ENCODE measurements around the gene SLC6A11.

Gene SLC6A11

DNA sequence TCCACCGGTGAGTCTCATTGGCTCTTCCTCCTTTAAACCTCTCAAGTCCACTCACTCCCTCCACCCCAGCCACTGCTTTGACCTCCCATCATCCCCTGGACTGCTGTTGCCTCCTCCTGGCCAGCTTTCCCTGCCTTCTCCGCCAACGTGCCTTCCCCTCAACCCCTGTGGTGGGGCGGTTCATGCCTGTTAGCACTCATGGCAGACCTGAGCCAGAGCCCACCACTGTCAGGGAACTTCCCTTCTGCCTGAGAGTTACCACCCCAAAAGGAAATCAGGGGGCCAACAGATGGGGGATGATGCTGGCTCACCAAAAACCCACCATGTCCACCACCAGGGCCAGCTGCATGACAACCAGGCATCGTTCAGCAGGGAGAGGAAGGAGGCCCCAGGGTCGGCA, 132.3 kb downstream of the SLC6A11 start:
- TF ChIP-seq, protein P1, sequence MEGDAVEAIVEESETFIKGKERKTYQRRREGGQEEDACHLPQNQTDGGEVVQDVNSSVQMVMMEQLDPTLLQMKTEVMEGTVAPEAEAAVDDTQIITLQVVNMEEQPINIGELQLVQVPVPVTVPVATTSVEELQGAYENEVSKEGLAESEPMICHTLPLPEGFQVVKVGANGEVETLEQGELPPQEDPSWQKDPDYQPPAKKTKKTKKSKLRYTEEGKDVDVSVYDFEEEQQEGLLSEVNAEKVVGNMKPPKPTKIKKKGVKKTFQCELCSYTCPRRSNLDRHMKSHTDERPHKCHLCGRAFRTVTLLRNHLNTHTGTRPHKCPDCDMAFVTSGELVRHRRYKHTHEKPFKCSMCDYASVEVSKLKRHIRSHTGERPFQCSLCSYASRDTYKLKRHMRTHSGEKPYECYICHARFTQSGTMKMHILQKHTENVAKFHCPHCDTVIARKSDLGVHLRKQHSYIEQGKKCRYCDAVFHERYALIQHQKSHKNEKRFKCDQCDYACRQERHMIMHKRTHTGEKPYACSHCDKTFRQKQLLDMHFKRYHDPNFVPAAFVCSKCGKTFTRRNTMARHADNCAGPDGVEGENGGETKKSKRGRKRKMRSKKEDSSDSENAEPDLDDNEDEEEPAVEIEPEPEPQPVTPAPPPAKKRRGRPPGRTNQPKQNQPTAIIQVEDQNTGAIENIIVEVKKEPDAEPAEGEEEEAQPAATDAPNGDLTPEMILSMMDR (IDR thresholded peaks at IDR 0.05; ENCODE audit: borderline replicate concordance, insufficient read depth, low read depth, low read length) = no peak
- no peak overlapping the region for H3K4me3 ChIP-seq (ENCODE audit: low read depth, low read length)

DNA sequence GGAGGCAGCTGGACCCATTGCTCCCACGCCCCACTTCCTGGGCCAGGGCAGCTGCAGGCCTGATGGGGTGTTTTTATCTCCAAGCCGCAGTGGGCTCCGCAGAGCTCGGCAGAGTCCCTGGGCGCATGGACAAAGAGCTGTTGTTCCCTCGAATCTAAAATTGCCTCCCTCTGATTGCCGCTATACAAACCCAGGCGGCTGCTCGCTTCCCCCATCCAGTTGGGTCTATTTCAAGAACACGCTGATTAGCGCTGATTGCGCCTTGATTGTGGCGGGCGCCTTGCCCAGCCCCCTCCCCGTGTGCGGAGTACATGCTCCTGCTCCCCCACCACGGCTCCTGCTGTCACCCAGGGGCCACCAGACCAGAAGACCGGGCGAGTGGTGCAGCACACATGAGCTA, 133.2 kb downstream of the SLC6A11 start:
- H3K4me3 ChIP-seq (ENCODE audit: low read depth, low read length) = no peak overlapping the region
- TF ChIP-seq, protein P1 (IDR thresholded peaks at IDR 0.05; ENCODE audit: borderline replicate concordance, insufficient read depth, low read depth, low read length) = no peak

DNA sequence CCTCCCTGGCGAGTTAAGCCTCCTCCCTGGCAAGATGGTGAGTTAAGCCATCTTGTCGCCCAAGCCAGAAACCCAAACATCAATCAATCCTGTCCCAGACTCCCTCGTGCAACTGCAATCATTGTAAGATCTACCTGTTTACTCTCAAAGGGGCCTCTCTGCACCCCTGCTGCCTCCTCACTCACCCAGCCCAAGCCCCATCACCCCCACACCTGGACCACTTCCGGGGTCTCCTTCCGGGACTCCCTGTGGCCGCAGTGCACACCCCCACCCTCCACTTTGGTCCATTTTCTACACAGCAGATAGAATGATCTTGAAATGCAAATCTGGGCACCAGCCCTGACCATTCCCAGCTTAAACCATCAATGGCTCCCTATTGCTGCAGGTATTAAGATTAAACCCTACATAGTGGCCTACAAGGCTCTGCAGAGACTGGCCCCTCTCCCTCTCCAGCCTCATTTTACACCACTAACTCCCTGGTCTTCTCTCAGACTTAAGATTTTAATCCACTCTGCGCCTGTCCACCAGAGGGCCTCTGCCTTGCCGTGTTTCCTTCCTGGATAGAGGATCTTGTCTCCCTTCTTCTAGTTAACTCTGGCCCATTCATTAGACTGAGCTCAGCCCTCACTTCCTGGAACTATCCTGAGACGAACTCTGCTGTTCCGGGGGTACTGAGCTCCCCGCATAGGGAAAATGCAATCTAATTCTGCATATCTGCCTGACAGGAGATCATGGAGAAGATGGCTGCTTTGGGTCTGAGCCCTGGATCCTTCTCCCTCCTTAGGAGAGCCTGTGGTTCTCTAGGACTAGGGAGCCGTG, 134.7 kb downstream of the SLC6A11 start:
- TF ChIP-seq, protein P1 (IDR thresholded peaks at IDR 0.05; ENCODE audit: borderline replicate concordance, insufficient read depth, low read depth, low read length) = peak; percentile 39; the same call in 1 of the 2 replicates
- H3K4me3 ChIP-seq (ENCODE audit: low read depth, low read length) = no peak overlapping the region

DNA sequence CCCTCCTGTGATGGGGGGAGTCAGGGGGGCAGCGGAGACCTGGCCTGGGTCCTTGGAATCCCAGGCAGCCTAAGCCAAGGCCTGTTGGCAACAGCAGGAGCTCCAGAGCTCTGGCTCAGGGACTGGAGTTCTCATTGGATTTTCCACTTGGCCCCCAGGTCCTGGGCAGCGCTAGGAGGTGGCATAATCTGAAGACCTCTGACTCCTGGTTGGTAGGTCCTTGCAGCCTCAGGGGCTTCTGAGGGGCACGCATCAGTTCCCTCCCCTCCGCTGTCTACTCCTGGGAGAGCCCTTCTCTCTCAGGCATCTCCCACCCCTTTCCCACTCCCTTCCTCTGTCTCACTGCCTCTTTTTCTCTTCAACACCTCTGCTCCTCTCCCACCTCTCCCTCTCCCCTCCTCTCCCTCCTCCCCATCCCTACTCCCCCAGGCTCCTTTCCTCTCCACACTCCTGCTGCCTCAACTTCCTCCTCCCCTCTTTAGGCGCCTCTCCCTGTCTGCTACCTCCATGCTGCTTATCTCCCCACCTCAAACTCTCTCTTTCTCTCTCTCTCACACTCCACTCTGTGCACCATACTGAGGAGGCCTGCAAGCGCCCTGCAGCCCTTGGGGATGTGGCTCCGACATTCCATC, 135.4 kb downstream of the SLC6A11 start:
- no peak overlapping the region for H3K4me3 ChIP-seq (ENCODE audit: low read depth, low read length)
- TF ChIP-seq, protein P1 (IDR thresholded peaks at IDR 0.05; ENCODE audit: borderline replicate concordance, insufficient read depth, low read depth, low read length) = no peak

DNA sequence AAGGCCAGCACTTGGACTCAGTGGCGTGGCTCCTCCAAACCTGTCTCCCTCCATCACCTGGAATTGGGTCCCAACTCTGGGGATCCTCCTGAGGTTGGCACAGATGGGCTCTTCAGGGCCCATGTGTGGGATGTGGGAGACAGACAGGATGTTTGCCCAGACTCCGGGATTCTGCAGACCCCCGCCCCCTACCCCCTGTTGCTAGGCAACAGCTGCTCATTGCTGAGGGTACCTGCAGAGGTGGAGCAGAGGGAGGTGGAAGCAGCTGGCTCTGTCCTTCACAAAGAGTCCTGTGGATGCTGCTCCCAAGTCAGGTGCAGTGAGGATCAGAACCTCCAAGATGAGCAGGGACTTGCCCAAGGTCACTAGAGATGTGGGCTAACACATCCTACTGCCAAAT, 136.5 kb downstream of the SLC6A11 start:
- H3K4me3 ChIP-seq (ENCODE audit: low read depth, low read length) = no peak overlapping the region
- TF ChIP-seq, protein P1 (IDR thresholded peaks at IDR 0.05; ENCODE audit: borderline replicate concordance, insufficient read depth, low read depth, low read length) = no peak

DNA sequence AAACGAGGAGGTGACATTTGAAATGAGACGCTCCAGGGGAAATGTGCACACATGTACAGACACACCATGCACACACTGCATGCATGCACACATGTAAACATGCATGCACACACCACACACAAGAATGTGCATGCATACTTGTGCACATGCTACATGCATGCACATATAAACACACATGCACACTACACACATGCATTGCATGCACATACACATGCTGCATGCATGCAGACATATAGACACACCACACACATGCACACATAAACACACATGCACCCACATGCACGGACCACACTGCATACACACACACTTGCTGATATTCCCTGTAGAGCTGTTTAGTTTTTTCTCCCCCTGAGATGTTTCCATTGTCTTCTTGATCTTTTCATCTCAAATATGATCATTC, 138.7 kb downstream of the SLC6A11 start:
- no peak overlapping the region for H3K4me3 ChIP-seq (ENCODE audit: low read depth, low read length)
- TF ChIP-seq, protein P1 (IDR thresholded peaks at IDR 0.05; ENCODE audit: borderline replicate concordance, insufficient read depth, low read depth, low read length) = no peak
